ENCODE results near the gene SMIM35. TPM values are rescaled to one million over a fixed set of nuclear protein-coding genes. Genes with fewer than 3 reads are reported as not detected.

The SMIM35 gene
- total RNA-seq (2014; rRNA removed; shearing (Covaris generic)) = not detected in 2 replicates

GRCh38 chr11:118086913-118087768 lies at the start of gene SMIM35:
TSS of gene SMIM35 (minus strand) at chr11:118086963. CDS start at chr11:118086757, 206 bp downstream.
- no peak for DNase-seq (ENCODE audit: low read depth)

DNA sequence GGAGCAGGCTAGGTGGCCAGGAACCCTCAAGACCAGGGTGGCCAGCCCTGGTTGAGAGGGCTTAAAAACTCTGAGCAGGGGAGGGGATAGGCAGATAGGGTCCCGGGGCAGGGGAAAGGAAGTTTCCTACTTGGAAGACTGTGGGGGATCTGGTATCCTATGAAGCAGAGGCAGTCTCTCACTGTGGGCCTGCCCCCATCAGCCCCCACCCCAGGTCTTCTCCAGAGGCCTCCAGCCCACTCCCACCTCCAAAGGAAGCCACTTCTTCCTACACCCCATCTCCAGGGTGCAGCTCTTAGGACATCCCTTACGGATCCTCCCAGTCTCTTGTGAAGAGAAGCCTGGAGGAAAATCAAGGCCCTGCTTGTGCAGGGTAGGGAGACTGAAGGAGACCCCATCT lies 49.6 kb upstream of the SMIM35 start:
- DNase-seq (ENCODE audit: low read depth) = no peak

DNA sequence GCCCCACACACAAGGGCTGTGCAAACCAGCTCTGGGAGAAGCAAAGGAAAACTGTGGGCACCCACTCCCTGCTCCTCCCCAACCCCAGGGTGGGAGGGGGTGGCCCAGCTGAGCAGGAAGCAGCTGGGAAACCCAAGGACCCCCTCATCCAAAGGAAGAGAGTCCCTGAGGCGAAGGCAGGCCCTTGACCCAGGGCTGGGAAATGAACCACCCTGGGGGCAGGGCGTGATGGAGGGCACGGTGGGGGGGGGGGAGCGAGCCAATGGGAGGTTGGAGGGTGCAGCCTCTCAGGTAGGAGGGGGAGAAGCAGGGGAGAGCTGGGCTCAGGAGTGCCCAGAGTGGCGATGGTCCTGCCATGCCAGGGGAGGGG lies 49.0 kb upstream of the SMIM35 start:
- no peak for DNase-seq (ENCODE audit: low read depth)

DNA sequence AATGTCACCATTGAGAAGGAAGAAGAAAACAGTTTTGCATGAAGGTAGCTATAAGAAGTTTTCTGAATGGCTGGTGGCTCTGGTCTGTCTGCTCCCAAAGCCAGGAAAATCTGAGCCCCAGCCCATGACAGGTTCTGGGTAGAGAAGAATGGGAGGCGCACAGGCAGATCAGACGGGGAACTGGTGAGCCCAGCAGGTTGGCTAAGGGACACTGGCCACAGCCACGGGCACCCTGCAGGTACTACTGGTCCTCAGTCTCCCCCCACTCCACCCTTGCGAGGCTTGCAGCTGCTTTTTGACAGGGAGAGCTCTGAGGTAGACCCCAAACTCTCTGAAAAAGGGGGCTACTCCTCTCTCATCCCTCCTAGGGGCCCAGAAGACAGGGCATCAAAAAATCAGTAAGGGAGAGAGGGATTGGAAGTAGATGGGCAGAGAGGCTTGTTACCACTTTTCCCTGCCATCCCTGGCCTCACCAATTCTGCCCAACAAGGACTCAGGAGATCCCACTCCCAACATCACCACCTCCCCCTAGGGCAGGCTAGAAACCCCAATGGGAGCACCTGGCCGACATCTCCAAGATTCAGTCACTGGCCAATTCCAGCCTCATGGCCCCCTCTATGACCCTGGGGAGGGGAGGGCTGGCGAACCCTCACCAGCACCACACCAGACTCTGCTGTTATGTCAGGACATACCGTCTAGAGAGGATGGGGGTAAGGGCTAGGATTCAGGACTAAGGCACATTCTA lies 48.5 kb upstream of the SMIM35 start:
- DNase-seq (ENCODE audit: low read depth) = no peak

DNA sequence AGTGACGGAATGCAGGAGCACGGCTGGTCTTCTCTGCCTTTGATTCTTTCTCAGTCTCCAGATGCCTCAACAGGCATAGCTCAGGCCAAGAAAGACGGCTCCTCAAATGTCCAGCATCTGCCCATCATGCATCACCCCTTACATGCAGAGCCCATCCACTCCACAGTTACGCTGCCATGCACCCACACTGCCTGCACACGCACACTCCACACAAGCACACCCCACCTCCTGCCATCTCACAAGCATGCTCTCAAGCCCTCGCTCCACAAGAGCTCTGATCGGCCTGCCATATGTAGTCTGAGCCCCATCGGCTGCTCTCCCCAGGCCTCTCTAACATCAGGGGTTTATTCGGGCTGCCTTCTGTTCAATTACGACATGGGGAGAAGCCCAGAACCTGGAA lies 47.1 kb upstream of the SMIM35 start:
- no peak for DNase-seq (ENCODE audit: low read depth)

DNA sequence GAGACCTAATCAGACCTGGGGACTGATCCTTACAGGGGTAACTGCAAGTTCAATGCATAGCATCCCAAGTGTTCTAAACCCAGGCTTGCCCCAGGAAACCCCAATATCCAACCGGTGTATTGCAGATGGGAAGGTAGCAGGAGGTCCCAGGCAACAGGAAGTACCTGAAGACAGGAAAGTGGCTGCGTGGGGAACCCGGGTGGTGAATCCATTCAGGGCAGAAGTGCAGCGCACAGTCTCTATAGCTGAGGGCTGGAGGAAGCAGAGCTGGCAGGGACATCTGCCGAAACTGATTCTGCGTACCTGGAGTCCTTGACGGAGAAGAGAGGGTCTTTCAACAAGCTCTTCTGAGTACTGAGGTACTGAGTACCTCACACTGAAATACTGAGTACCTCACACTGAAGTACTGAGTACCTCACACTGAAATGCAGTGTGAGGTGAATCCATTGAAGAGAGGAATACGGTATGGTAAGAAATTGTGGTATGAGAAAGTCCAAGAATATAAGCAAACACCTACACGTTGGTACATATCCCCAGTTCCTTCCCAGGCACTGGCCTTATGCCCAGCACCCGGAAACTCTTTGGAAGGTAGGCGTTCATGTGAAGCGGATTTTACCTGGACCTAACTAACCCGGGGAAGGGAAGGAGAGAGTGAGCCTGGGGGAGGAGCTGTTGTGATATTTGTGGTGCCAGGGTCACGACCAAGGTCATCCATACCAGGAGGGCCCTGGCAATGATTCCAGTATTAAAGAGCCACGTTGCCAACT lies 45.8 kb upstream of the SMIM35 start:
- no peak for DNase-seq (ENCODE audit: low read depth)

DNA sequence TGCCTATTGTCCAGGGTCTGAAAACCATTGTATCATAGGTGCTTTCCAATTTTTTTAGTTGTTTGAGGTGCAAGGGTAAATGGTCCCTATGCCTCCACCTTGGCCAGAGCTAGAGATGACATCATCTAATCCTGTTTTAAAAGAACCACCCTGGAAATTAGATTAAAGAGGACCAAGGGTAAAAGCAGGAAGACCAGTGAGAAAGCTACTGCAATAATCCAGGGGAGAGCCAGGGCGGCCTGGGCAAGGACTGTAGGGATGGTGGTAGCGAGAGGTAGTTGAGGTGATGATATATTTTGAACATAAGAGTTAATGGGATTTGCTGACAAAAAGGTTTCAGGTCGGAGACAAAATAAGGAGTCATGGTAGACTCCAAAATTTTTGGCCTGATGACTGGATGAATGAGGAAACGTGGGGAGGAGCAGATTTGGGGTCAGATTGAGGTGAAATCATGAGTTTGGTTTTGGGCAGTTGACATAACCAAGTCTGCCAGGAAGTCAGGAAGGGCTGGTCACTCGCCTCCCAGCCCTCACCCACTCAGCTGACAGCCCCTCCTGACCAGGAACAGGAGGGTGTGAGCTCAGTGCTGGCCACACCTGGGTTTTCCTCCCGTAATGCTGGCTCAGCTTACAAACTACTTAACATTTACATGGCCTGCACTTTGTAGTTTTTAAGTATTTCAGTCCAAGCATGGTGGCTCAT lies 42.9 kb upstream of the SMIM35 start:
- DNase-seq (ENCODE audit: low read depth) = no peak

DNA sequence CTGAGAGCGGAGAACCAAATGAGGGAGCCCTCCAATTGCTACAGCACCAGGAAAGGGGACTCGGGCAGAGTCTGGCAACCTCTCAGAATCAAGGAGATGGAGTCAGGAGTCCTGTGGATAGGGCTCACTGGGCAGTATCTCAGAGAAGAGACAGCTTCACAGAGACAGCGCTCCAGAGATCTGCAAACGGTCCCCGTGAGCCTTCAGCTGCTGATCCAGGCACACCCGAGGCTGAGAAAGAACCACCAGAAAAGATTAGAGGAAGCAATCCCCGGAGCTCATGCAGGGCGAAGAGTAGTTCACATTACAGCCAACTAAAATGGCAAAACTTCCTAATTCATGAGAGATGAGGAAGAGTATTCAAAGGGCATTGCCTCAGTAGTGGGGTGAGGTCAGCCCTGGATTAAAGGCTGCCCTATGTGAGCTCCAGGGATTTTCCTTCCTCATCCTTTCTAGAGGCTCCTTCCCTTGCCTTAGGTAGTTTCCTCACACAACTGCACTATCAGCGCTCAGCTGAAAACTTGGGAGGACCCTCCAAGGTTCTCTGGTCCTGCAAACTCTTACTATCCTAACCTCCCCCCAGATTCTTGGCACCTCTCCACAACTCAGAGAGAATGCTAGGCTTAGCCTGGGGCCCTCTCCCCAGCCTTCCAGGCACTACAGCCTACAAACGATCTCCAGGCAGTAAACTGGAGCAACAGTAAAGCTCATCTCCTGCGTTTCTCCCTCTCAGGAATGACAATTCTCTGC lies 42.1 kb upstream of the SMIM35 start:
- no peak for DNase-seq (ENCODE audit: low read depth)

- DNase-seq (ENCODE audit: low read depth) = no peak
These were observed 41.5 kb upstream of the SMIM35 start for GRCh38 chr11:118128310-118128709.

DNA sequence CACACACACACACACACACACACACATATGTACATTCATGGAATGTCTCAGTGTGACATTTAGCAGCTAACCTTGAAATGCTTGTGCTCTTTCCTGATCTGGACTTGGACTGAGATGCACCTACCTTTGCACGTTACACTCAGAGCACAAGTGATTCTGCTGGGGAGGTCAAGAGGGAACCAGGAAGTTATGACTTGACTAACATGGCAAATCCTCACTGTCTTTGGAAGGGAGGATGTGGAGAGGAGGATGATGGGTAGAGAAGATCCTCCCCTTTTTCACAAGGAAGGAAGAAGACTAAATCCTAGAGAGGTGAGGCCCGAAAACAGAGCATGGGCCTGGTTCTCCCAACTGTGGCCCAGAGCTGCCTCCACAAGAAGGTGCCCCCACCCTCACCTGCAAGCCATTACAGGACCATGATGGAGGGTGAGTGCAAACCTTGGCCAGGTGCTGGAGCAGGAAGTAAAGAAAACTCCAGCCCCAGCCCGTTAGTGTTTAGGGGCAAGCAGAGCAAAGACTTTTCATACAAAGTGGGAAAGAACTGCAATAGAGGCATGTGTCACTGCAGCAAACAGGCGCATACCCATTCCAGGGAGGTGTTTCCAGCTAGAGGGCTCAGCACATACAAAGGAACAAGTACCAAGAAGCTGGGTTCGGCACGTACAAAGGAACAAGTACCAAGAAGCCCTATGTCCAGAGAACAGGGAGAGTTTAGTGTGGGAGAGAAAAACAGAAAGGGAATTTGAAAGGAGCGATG lies 39.5 kb upstream of the SMIM35 start:
- DNase-seq (ENCODE audit: low read depth) = peak; percentile 49

- DNase-seq (ENCODE audit: low read depth) = no peak
These were observed 38.3 kb upstream of the SMIM35 start for GRCh38 chr11:118124929-118125535.

- no peak for DNase-seq (ENCODE audit: low read depth)
These were observed 34.0 kb upstream of the SMIM35 start for GRCh38 chr11:118120793-118121192.

DNA sequence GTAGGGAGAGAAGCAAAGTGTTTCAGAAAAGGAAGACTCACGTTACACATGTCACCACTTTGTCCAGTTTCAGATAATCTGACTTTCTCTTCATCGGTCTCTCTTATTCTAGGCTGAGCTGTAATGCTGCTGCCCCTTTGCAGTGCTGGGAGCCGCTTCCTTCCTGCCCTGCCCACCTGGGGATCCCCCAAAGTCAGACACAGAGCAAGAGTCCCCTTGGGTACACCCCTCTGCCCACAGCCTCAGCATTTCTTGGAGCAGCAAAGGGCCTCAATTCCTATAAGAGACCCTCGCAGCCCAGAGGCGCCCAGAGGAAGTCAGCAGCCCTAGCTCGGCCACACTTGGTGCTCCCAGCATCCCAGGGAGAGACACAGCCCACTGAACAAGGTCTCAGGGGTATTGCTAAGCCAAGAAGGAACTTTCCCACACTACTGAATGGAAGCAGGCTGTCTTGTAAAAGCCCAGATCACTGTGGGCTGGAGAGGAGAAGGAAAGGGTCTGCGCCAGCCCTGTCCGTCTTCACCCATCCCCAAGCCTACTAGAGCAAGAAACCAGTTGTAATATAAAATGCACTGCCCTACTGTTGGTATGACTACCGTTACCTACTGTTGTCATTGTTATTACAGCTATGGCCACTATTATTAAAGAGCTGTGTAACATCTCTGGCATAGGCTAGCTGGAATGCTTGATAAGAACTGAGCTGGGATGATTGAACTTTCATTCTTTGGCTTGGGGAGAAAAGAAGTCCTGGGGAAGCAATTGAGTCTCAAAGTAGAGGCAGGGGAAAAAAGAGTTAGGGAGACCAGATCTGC lies 31.2 kb upstream of the SMIM35 start:
- DNase-seq (ENCODE audit: low read depth) = no peak

GRCh38 chr11:118115048-118115447 lies 28.3 kb upstream of the SMIM35 start:
- no peak for DNase-seq (ENCODE audit: low read depth)

GRCh38 chr11:118114266-118114665 lies 27.5 kb upstream of the SMIM35 start:
- DNase-seq (ENCODE audit: low read depth) = no peak

DNA sequence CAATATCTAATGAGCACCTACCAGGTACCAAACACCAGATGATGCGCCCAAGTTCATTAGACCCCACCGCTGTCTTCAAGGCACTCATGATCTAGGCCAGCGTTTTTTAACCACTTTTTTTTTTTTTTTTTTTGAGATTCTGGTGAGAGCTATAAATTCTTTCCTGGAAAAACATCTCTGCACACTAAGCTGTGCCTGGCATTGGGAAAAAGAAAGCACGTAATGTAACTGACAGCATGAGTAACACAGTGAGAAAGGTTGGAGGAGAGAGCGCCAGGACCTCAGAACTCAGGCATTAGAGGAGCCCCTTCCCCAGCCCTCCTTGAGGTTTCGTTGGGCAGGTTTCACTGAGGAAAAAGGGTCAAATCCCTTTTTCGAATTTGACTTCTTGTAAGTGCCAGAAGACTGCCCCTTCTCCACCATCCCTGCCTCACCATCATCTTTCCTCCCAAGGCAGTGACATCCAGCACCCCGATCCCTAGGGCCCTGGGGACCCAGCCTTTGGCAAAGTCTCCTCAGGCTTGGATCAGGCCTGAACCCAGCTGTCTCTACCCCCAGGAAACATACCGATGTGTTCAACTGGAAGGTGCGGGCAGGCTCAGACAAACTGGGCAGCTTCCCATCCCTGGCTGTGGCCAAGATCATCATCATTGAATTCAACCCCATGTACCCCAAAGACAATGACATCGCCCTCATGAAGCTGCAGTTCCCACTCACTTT lies 26.1 kb upstream of the SMIM35 start:
- DNase-seq (ENCODE audit: low read depth) = no peak

- no peak for DNase-seq (ENCODE audit: low read depth)
These were observed 24.9 kb upstream of the SMIM35 start for GRCh38 chr11:118111744-118112035.

- DNase-seq (ENCODE audit: low read depth) = no peak
These were observed 24.4 kb upstream of the SMIM35 start for GRCh38 chr11:118111019-118111743.
